GM23338 (cell line): Measurements from ENCODE around the gene RNF150. TPM values are rescaled to one million over a fixed set of nuclear protein-coding genes. Genes with fewer than 3 reads are reported as not detected.

ENCODE experiments used
- ATAC-seq: fragments of 200-7000 bp; cut with Tn5 transposase; 3 replicates; pipeline ENCODE4 v1.9.1; 2020
- DNase-seq: peaks from one replicate; pipeline ENCODE4 v3.0.0-alpha.2; 2015; ENCODE audit warnings: low spot score
- H2AFZ ChIP-seq: fragments of 200-600 bp; sonication (generic); 2 replicates; pipeline ENCODE4 v1.8.0; 2016; ENCODE audit warnings: antibody characterized with exemption, mild to moderate bottlenecking, moderate library complexity
- H3F3A ChIP-seq: fragments of 200-600 bp; sonication (generic); replicated peaks from 2 replicates; pipeline ENCODE4 v1.8.0; 2017; ENCODE audit warnings: antibody characterized with exemption, mixed run types, low read depth
- H3K27ac ChIP-seq: fragments of 200-600 bp; sonication (generic); 2 replicates; pipeline ENCODE4 v1.6.1; 2016; ENCODE audit warnings: low read depth
- H3K27me3 ChIP-seq: fragments of 200-600 bp; sonication (generic); 2 replicates; pipeline ENCODE4 v1.8.0; 2016; ENCODE audit warnings: mild to moderate bottlenecking, mixed run types, moderate library complexity; ENCODE audit not compliant: insufficient read depth
- H3K36me3 ChIP-seq: fragments of 200-600 bp; sonication (generic); 2 replicates; pipeline ENCODE4 v1.8.0; 2016; ENCODE audit warnings: mild to moderate bottlenecking; ENCODE audit not compliant: insufficient read depth
- H3K4me1 ChIP-seq: fragments of 200-600 bp; sonication (generic); 2 replicates; pipeline ENCODE4 v1.8.0; 2016; ENCODE audit warnings: mild to moderate bottlenecking, moderate library complexity; ENCODE audit not compliant: insufficient read depth
- H3K4me2 ChIP-seq: fragments of 200-600 bp; sonication (generic); 2 replicates; pipeline ENCODE4 v1.7.1; 2017; ENCODE audit warnings: mixed run types
- H3K4me3 ChIP-seq: fragments of 200-600 bp; sonication (generic); 2 replicates; pipeline ENCODE4 v1.6.1; 2016; ENCODE audit warnings: mixed run types
- H3K79me2 ChIP-seq: fragments of 200-600 bp; sonication (generic); replicated peaks from 2 replicates; pipeline ENCODE4 v1.8.0; 2017; ENCODE audit warnings: mild to moderate bottlenecking; ENCODE audit not compliant: insufficient read depth
- H3K9me2 ChIP-seq: fragments of 200-600 bp; sonication (generic); 2 replicates; pipeline ENCODE4 v1.8.0; 2017; ENCODE audit not compliant: insufficient read depth
- H4K20me1 ChIP-seq: fragments of 200-600 bp; sonication (generic); replicated peaks from 2 replicates; pipeline ENCODE4 v1.8.0; 2017; ENCODE audit warnings: mild to moderate bottlenecking; ENCODE audit not compliant: insufficient read depth
- H3K27ac Mint-ChIP-seq: 2 replicates; pipeline ENCODE4 v1.8.0; 2020; ENCODE audit warnings: inconsistent platforms, mild to moderate bottlenecking, moderate library complexity, mixed read lengths
- H3K27me3 Mint-ChIP-seq: 3 replicates; pipeline ENCODE4 v1.8.0; 2022; ENCODE audit warnings: low read depth, mild to moderate bottlenecking, moderate library complexity, mixed read lengths, inconsistent platforms; ENCODE audit not compliant: insufficient read depth, poor library complexity
- H3K36me3 Mint-ChIP-seq: 3 replicates; pipeline ENCODE4 v1.8.0; 2021; ENCODE audit warnings: low read depth, mild to moderate bottlenecking, inconsistent platforms, moderate library complexity, mixed read lengths
- H3K4me1 Mint-ChIP-seq: 3 replicates; pipeline ENCODE4 v1.8.0; 2020; ENCODE audit warnings: mild to moderate bottlenecking, inconsistent platforms, mixed read lengths
- H3K4me3 Mint-ChIP-seq: 3 replicates; pipeline ENCODE4 v1.8.0; 2021; ENCODE audit warnings: moderate library complexity, mild to moderate bottlenecking, inconsistent platforms, mixed read lengths
- H3K9me3 Mint-ChIP-seq: 3 replicates; pipeline ENCODE4 v1.8.0; 2020; ENCODE audit warnings: moderate library complexity, mild to moderate bottlenecking, inconsistent platforms, mixed read lengths
- ETS1 ChIP-seq: IDR thresholded peaks from 2 replicates; pipeline ENCODE4 v1.6.1; 2016; ENCODE audit warnings: antibody characterized with exemption
- JUNB ChIP-seq: IDR thresholded peaks from one replicate; pipeline ENCODE4 v1.6.1; 2016; ENCODE audit warnings: antibody characterized with exemption; ENCODE audit not compliant: unreplicated experiment
- ZNF114 ChIP-seq: fragments of 250-450 bp; sonication (Bioruptor Pico); IDR thresholded peaks from 2 replicates; pipeline ENCODE4 v1.5.0; 2020; ENCODE audit warnings: mild to moderate bottlenecking, moderate library complexity
- ZNF331 ChIP-seq: fragments of 250-450 bp; sonication (Bioruptor Pico); IDR thresholded peaks from 2 replicates; pipeline ENCODE4 v1.5.0; 2020; ENCODE audit warnings: low read depth, mild to moderate bottlenecking, moderate library complexity
- polyA plus RNA-seq: library from polyadenylated mRNA; unstranded; fragments of >200 nt; fragmentation: Nextera tagmentation; extraction: Ambion mirVana; gene quantifications from 2 replicates; pipeline ENCODE4 v1.2.1, GENCODE V29; 2016
- total RNA-seq: library from RNA; depleted of rRNA; stranded (reverse); fragments of >200 nt; shearing (Covaris generic); gene quantifications from 2 replicates; pipeline ENCODE4 v1.2.3, GENCODE V29; 2014

Gene RNF150
- total and polyA plus RNA-seq, 2 experiments from 2014 or later, result 1.3 to 6.1 TPM

- no peaks in the 10 kb centered on the region for H4K20me1 ChIP-seq
- Mint-ChIP-seq H3K27me3 (no peaks in the 10 kb centered on the region), H3K4me3 (no peak overlapping the region), H3K4me1 (peaks cover 4% of the 10 kb centered on the region; the same call in 2 of the 3 replicates), H3K9me3 (no peaks in the 10 kb centered on the region), H3K36me3 (no peaks in the 10 kb centered on the region), H3K27ac (no peak overlapping the region)
- ATAC-seq, result no peak
- H3K4me1 ChIP-seq, result no peaks in the 10 kb centered on the region
- H3K4me3 ChIP-seq, result no peak overlapping the region
- no peak for TF ChIP-seq ZNF114 (CRISPR knock-in tag)
- TF ChIP-seq ZNF331 (CRISPR knock-in tag), result no peak
- no peaks in the 10 kb centered on the region for H3F3A ChIP-seq
- H3K27ac ChIP-seq, result no peak overlapping the region
- H3K4me2 ChIP-seq, result no peak overlapping the region
- no peak overlapping the region for H2AFZ ChIP-seq
- H3K9me2 ChIP-seq, result no peaks in the 10 kb centered on the region
- no peak for DNase-seq
- no peaks in the 10 kb centered on the region for H3K27me3 ChIP-seq
- H3K36me3 ChIP-seq, result no peaks in the 10 kb centered on the region
- H3K79me2 ChIP-seq, result no peaks in the 10 kb centered on the region
Observed at GRCh38 chr4:140963883-140964282, 169.4 kb downstream of the RNF150 start.

- H3K27ac Mint-ChIP-seq, result no peak overlapping the region
Observed at GRCh38 chr4:140955641-140956040, 177.6 kb downstream of the RNF150 start.

GRCh38 chr4:140952717-140953116, 180.6 kb downstream of the RNF150 start:
- no peak for DNase-seq
- Histone ChIP-seq H3F3A (no peaks in the 10 kb centered on the region), H3K4me3 (no peak overlapping the region), H3K9me2 (no peaks in the 10 kb centered on the region), H3K4me2 (peak overlapping the region; percentile 56), H3K79me2 (no peaks in the 10 kb centered on the region), H3K27ac (peak overlapping the region; percentile 28; the same call in 1 of the 2 replicates), H3K27me3 (no peaks in the 10 kb centered on the region), H3K36me3 (no peaks in the 10 kb centered on the region), H3K4me1 (peaks cover 20% of the 10 kb centered on the region), H2AFZ (no peak overlapping the region), H4K20me1 (no peaks in the 10 kb centered on the region)
- Mint-ChIP-seq H3K9me3 (peaks cover 6% of the 10 kb centered on the region; the same call in 2 of the 3 replicates), H3K4me1 (peaks cover 12% of the 10 kb centered on the region; the same call in 2 of the 3 replicates), H3K36me3 (no peaks in the 10 kb centered on the region), H3K4me3 (no peak overlapping the region), H3K27me3 (no peaks in the 10 kb centered on the region), H3K27ac (no peak overlapping the region)
- ATAC-seq, result no peak
- TF ChIP-seq ZNF331 (CRISPR knock-in tag), result no peak

More at GRCh38 chr4:140955641-140956040, 177.6 kb downstream of the RNF150 start:
- Mint-ChIP-seq H3K4me1 (peaks cover 12% of the 10 kb centered on the region; the same call in 2 of the 3 replicates), H3K9me3 (peaks cover 6% of the 10 kb centered on the region; the same call in 2 of the 3 replicates), H3K27me3 (no peaks in the 10 kb centered on the region), H3K4me3 (no peak overlapping the region), H3K36me3 (no peaks in the 10 kb centered on the region)
- Histone ChIP-seq H3K4me1 (peaks cover 20% of the 10 kb centered on the region), H3K4me2 (no peak overlapping the region), H3F3A (no peaks in the 10 kb centered on the region), H3K36me3 (no peaks in the 10 kb centered on the region), H3K79me2 (no peaks in the 10 kb centered on the region), H3K27ac (no peak overlapping the region), H3K9me2 (no peaks in the 10 kb centered on the region), H2AFZ (no peak overlapping the region), H3K4me3 (no peak overlapping the region), H3K27me3 (no peaks in the 10 kb centered on the region), H4K20me1 (no peaks in the 10 kb centered on the region)
- ATAC-seq (no peak), DNase-seq (no peak)
- no peak for TF ChIP-seq JUNB
- TF ChIP-seq ETS1, result no peak
